ENCODE measurements around the gene SRSF11.

GRCh38 chr1:70190180-70190579, 31.0 kb upstream of the SRSF11 start:
- no peak for TF ChIP-seq CTCF (IDR thresholded peaks at IDR 0.05)
- no peak for TF ChIP-seq RFX5 (IDR thresholded peaks at IDR 0.05; ENCODE audit: low read length)
- no peak for TF ChIP-seq MXI1 (IDR thresholded peaks at IDR 0.05; ENCODE audit: low read depth, low read length)
- no peak for TF ChIP-seq SMC3 (IDR thresholded peaks at IDR 0.05; ENCODE audit: low read depth, low read length)
- TF ChIP-seq EZH2phosphoT487 (IDR thresholded peaks at IDR 0.05; ENCODE audit: borderline replicate concordance, low read depth) = no peak
- TF ChIP-seq EP300 (IDR thresholded peaks at IDR 0.05; ENCODE audit: borderline replicate concordance in 1 of 2, low read depth in 1 of 2, low read length in 1 of 2) = no peak
- TF ChIP-seq YY1 (IDR thresholded peaks at IDR 0.05; ENCODE audit: low read depth) = no peak
- TF ChIP-seq TAF1 (IDR thresholded peaks at IDR 0.05; ENCODE audit: borderline replicate concordance, low read depth, low read length) = no peak
- no peak for TF ChIP-seq REST (IDR thresholded peaks at IDR 0.05; ENCODE audit: low read depth, low read length)
- no peak for TF ChIP-seq ZBTB33 (IDR thresholded peaks at IDR 0.05; ENCODE audit: borderline replicate concordance, low read depth)
- no peak for TF ChIP-seq USF2 (IDR thresholded peaks at IDR 0.05; ENCODE audit: borderline replicate concordance, low read depth, low read length)
- no peak for TF ChIP-seq POLR2AphosphoS5 (IDR thresholded peaks at IDR 0.05; ENCODE audit: low read depth, low read length)
- TF ChIP-seq USF1 (IDR thresholded peaks at IDR 0.05; ENCODE audit: borderline replicate concordance, low read depth) = no peak
